Keratinocyte (primary cell): ENCODE results near the gene WDFY2. TPM values are rescaled to one million over a fixed set of nuclear protein-coding genes. Genes with fewer than 3 reads are reported as not detected.

ENCODE experiments used
- DNase-seq: peaks from one replicate; pipeline ENCODE4 v3.0.0-alpha.2; 2011; ENCODE audit warnings: low read depth, missing footprints, low spot score
- FAIRE-seq: peaks from 2 replicates; lab custom pipeline; 2011; peaks lifted over from hg19 to GRCh38; lab: Jason Lieb, UNC
- H2AFZ ChIP-seq: 2 replicates; pipeline ENCODE4 v1.6.0; 2012; ENCODE audit warnings: low read length, control low read depth, inconsistent platforms; ENCODE audit not compliant: control insufficient read depth
- H3K27ac ChIP-seq: 2 replicates; pipeline ENCODE4 v1.5.1; 2011; ENCODE audit warnings: low read length; ENCODE audit not compliant: control insufficient read depth, insufficient read depth
- H3K27me3 ChIP-seq: 3 replicates; pipeline ENCODE4 v1.6.0; 2011; ENCODE audit warnings: low read length; ENCODE audit not compliant: control insufficient read depth, insufficient read depth; ENCODE audit errors: extremely low read depth
- H3K36me3 ChIP-seq, 2 experiments: 2 replicates in 1 of 2; 3 replicates in 1 of 2; pipeline ENCODE4 v1.5.1; 2011; ENCODE audit warnings: low read length in 2 of 2, mild to moderate bottlenecking in 1 of 2; ENCODE audit not compliant: control insufficient read depth in 2 of 2, insufficient read depth in 2 of 2; ENCODE audit errors: extremely low read depth in 1 of 2
- H3K4me1 ChIP-seq: 3 replicates; pipeline ENCODE4 v1.5.1; 2011; ENCODE audit warnings: low read length; ENCODE audit not compliant: control insufficient read depth, insufficient read depth; ENCODE audit errors: extremely low read depth
- H3K4me2 ChIP-seq: 3 replicates; pipeline ENCODE4 v1.6.0; 2011; ENCODE audit warnings: low read depth, low read length; ENCODE audit not compliant: control insufficient read depth, insufficient read depth; ENCODE audit errors: extremely low read depth
- H3K4me3 ChIP-seq, 3 experiments: fragments of 200-600 bp in 1 of 3; sonication (generic) in 1 of 3; 2 replicates in 2 of 3; 3 replicates in 1 of 3; pipeline ENCODE4 v1.5.1; 2011 to 2016; ENCODE audit warnings: low read length in 3 of 3, mild to moderate bottlenecking in 3 of 3, control low read depth in 2 of 3, inconsistent platforms in 1 of 3, low read depth in 1 of 3, mixed read lengths in 1 of 3, mixed run types in 1 of 3, moderate library complexity in 1 of 3; ENCODE audit not compliant: control insufficient read depth in 2 of 3, insufficient read depth in 2 of 3; ENCODE audit errors: extremely low read depth in 1 of 3
- H3K79me2 ChIP-seq: 2 replicates; pipeline ENCODE4 v1.6.0; 2012; ENCODE audit warnings: low read length; ENCODE audit not compliant: control insufficient read depth, insufficient read depth
- H3K9ac ChIP-seq: 3 replicates; pipeline ENCODE4 v1.6.0; 2011; ENCODE audit warnings: low read length; ENCODE audit not compliant: control insufficient read depth, insufficient read depth; ENCODE audit errors: extremely low read depth
- H3K9me1 ChIP-seq: 3 replicates; pipeline ENCODE4 v1.6.0; 2011; ENCODE audit warnings: low read length; ENCODE audit not compliant: control insufficient read depth, insufficient read depth; ENCODE audit errors: extremely low read depth
- H3K9me3 ChIP-seq: 2 replicates; pipeline ENCODE4 v1.5.1; 2012; ENCODE audit warnings: low read depth, low read length; ENCODE audit not compliant: control insufficient read depth
- H4K20me1 ChIP-seq: 3 replicates; pipeline ENCODE4 v1.6.0; 2011; ENCODE audit warnings: low read length; ENCODE audit not compliant: control insufficient read depth, insufficient read depth; ENCODE audit errors: extremely low read depth
- CTCF ChIP-seq, 3 experiments: IDR thresholded peaks in 1 of 3; conservative IDR thresholded peaks in 1 of 3; optimal IDR thresholded peaks in 1 of 3; 2 replicates in 2 of 3; 3 replicates in 1 of 3; pipeline versions ENCODE3 to v1.5.1; 2011; ENCODE audit warnings: low read length in 3 of 3, mild to moderate bottlenecking in 3 of 3, moderate library complexity in 2 of 3, control low read depth in 1 of 3, inconsistent platforms in 1 of 3; ENCODE audit not compliant: insufficient read depth in 2 of 3; ENCODE audit errors: extremely low read depth in 1 of 3
- EZH2 ChIP-seq: IDR thresholded peaks from one replicate; pipeline ENCODE4 v1.6.1; 2012; ENCODE audit warnings: inconsistent platforms, mild to moderate bottlenecking, low read length, moderate library complexity
- dilution Hi-C: fragments of 300-500 bp; cut with MboI; formaldehyde crosslinking; loops from one replicate; pipeline ENCODE4 v1.7.0; 2020; ENCODE audit warnings: low sequenced_read_pairs; ENCODE audit not compliant: extremely low pct_ligation_motif_present
- polyA plus RNA-seq, 5 experiments: library from polyadenylated mRNA; depleted of rRNA in 3 of 5; stranded (reverse) in 3 of 5; stranded (forward) in 1 of 5; unstranded in 1 of 5; fragments of >200 nt; gene quantifications; 1 replicate in 1 of 5; 2 replicates in 3 of 5; 3 replicates in 1 of 5; pipeline versions ENCODE4 v1.2.1 to v1.2.3, GENCODE V29; 2011 to 2012; ENCODE audit warnings: missing spikeins in 2 of 5, low read depth in 1 of 5, low replicate concordance in 1 of 5

The WDFY2 gene
- polyA plus RNA-seq, 1 donor (not counting 4 experiments of a cell fraction or from before 2014, with no cell fraction given) = 18.6 TPM

GRCh38 chr13:51728275-51728673, 144.0 kb downstream of the WDFY2 start:
- peaks cover 6 to 42% of the 10 kb centered on the region in 2 experiments for H3K36me3 ChIP-seq
- no peak overlapping the region for H3K4me3 ChIP-seq
- peaks cover 8% of the 10 kb centered on the region for H3K79me2 ChIP-seq
- H3K9me3 ChIP-seq = no peaks in the 10 kb centered on the region
- DNase-seq = no peak
- no peak overlapping the region for H2AFZ ChIP-seq
- H3K4me2 ChIP-seq = no peak overlapping the region
- TF ChIP-seq EZH2 = no peak
- no peak for TF ChIP-seq CTCF (optimal IDR thresholded peaks at IDR 0.05 in 1 of 3, IDR thresholded peaks at IDR 0.05 in 1 of 3, conservative IDR thresholded peaks at IDR 0.05 in 1 of 3; ENCODE audit: extremely low read depth in 1 of 3, insufficient read depth in 2 of 3, low read length in 3 of 3)
- no peak for FAIRE-seq
- no peak overlapping the region for H3K9ac ChIP-seq
- H3K9me1 ChIP-seq = peaks cover 5% of the 10 kb centered on the region
- H3K4me1 ChIP-seq = peaks cover 23% of the 10 kb centered on the region
- no peak overlapping the region for H3K27ac ChIP-seq
- dilution Hi-C loops = no loop called here
- H4K20me1 ChIP-seq = no peaks in the 10 kb centered on the region
- no peaks in the 10 kb centered on the region for H3K27me3 ChIP-seq

- FAIRE-seq = no peak
- Histone ChIP-seq H4K20me1 (no peaks in the 10 kb centered on the region), H3K27me3 (no peaks in the 10 kb centered on the region), H3K4me3 (no peak overlapping the region), H3K9me1 (peaks cover 5% of the 10 kb centered on the region), H3K27ac (no peak overlapping the region), H3K79me2 (peaks cover 8% of the 10 kb centered on the region), H2AFZ (no peak overlapping the region), H3K9me3 (no peaks in the 10 kb centered on the region), H3K4me1 (peaks cover 30% of the 10 kb centered on the region), H3K4me2 (no peak overlapping the region), H3K9ac (no peak overlapping the region), H3K36me3 (peaks cover 6 to 45% of the 10 kb centered on the region in 2 experiments)
- dilution Hi-C loops = no loop called here
- DNase-seq = no peak
- no peak for TF ChIP-seq EZH2
- no peak for TF ChIP-seq CTCF (optimal IDR thresholded peaks at IDR 0.05 in 1 of 3, IDR thresholded peaks at IDR 0.05 in 1 of 3, conservative IDR thresholded peaks at IDR 0.05 in 1 of 3; ENCODE audit: extremely low read depth in 1 of 3, insufficient read depth in 2 of 3, low read length in 3 of 3)
Measured at GRCh38 chr13:51728972-51729371, 144.7 kb downstream of the WDFY2 start.
